Keratinocyte (primary cell): ENCODE measurements around the gene BHLHE23. TPM values are rescaled to one million over a fixed set of nuclear protein-coding genes. Genes with fewer than 3 reads are reported as not detected.

Source experiments
- DNase-seq: peaks from one replicate; pipeline ENCODE4 v3.0.0-alpha.2; 2011; ENCODE audit warnings: low read depth, missing footprints, low spot score
- FAIRE-seq: peaks from 2 replicates; lab custom pipeline; 2011; peaks lifted over from hg19 to GRCh38; lab: Jason Lieb, UNC
- H2AFZ ChIP-seq: 2 replicates; pipeline ENCODE4 v1.6.0; 2012; ENCODE audit warnings: low read length, control low read depth, inconsistent platforms; ENCODE audit not compliant: control insufficient read depth
- H3K27ac ChIP-seq: 2 replicates; pipeline ENCODE4 v1.5.1; 2011; ENCODE audit warnings: low read length; ENCODE audit not compliant: control insufficient read depth, insufficient read depth
- H3K27me3 ChIP-seq: 3 replicates; pipeline ENCODE4 v1.6.0; 2011; ENCODE audit warnings: low read length; ENCODE audit not compliant: control insufficient read depth, insufficient read depth; ENCODE audit errors: extremely low read depth
- H3K36me3 ChIP-seq, 2 experiments: 2 replicates in 1 of 2; 3 replicates in 1 of 2; pipeline ENCODE4 v1.5.1; 2011; ENCODE audit warnings: low read length in 2 of 2, mild to moderate bottlenecking in 1 of 2; ENCODE audit not compliant: control insufficient read depth in 2 of 2, insufficient read depth in 2 of 2; ENCODE audit errors: extremely low read depth in 1 of 2
- H3K4me1 ChIP-seq: 3 replicates; pipeline ENCODE4 v1.5.1; 2011; ENCODE audit warnings: low read length; ENCODE audit not compliant: control insufficient read depth, insufficient read depth; ENCODE audit errors: extremely low read depth
- H3K4me2 ChIP-seq: 3 replicates; pipeline ENCODE4 v1.6.0; 2011; ENCODE audit warnings: low read depth, low read length; ENCODE audit not compliant: control insufficient read depth, insufficient read depth; ENCODE audit errors: extremely low read depth
- H3K4me3 ChIP-seq, 3 experiments: fragments of 200-600 bp in 1 of 3; sonication (generic) in 1 of 3; 2 replicates in 2 of 3; 3 replicates in 1 of 3; pipeline ENCODE4 v1.5.1; 2011 to 2016; ENCODE audit warnings: low read length in 3 of 3, mild to moderate bottlenecking in 3 of 3, control low read depth in 2 of 3, inconsistent platforms in 1 of 3, low read depth in 1 of 3, mixed read lengths in 1 of 3, mixed run types in 1 of 3, moderate library complexity in 1 of 3; ENCODE audit not compliant: control insufficient read depth in 2 of 3, insufficient read depth in 2 of 3; ENCODE audit errors: extremely low read depth in 1 of 3
- H3K79me2 ChIP-seq: 2 replicates; pipeline ENCODE4 v1.6.0; 2012; ENCODE audit warnings: low read length; ENCODE audit not compliant: control insufficient read depth, insufficient read depth
- H3K9ac ChIP-seq: 3 replicates; pipeline ENCODE4 v1.6.0; 2011; ENCODE audit warnings: low read length; ENCODE audit not compliant: control insufficient read depth, insufficient read depth; ENCODE audit errors: extremely low read depth
- H3K9me1 ChIP-seq: 3 replicates; pipeline ENCODE4 v1.6.0; 2011; ENCODE audit warnings: low read length; ENCODE audit not compliant: control insufficient read depth, insufficient read depth; ENCODE audit errors: extremely low read depth
- H3K9me3 ChIP-seq: 2 replicates; pipeline ENCODE4 v1.5.1; 2012; ENCODE audit warnings: low read depth, low read length; ENCODE audit not compliant: control insufficient read depth
- H4K20me1 ChIP-seq: 3 replicates; pipeline ENCODE4 v1.6.0; 2011; ENCODE audit warnings: low read length; ENCODE audit not compliant: control insufficient read depth, insufficient read depth; ENCODE audit errors: extremely low read depth
- EZH2 ChIP-seq: IDR thresholded peaks from one replicate; pipeline ENCODE4 v1.6.1; 2012; ENCODE audit warnings: inconsistent platforms, mild to moderate bottlenecking, low read length, moderate library complexity
- dilution Hi-C: fragments of 300-500 bp; cut with MboI; formaldehyde crosslinking; loops from one replicate; pipeline ENCODE4 v1.7.0; 2020; ENCODE audit warnings: low sequenced_read_pairs; ENCODE audit not compliant: extremely low pct_ligation_motif_present
- polyA plus RNA-seq, 5 experiments: library from polyadenylated mRNA; depleted of rRNA in 3 of 5; stranded (reverse) in 3 of 5; stranded (forward) in 1 of 5; unstranded in 1 of 5; fragments of >200 nt; gene quantifications; 1 replicate in 1 of 5; 2 replicates in 3 of 5; 3 replicates in 1 of 5; pipeline versions ENCODE4 v1.2.1 to v1.2.3, GENCODE V29; 2011 to 2012; ENCODE audit warnings: missing spikeins in 2 of 5, low read depth in 1 of 5, low replicate concordance in 1 of 5
- TF ChIP-seq, protein P1 (sequence below), 3 experiments: IDR thresholded peaks in 1 of 3; conservative IDR thresholded peaks in 1 of 3; optimal IDR thresholded peaks in 1 of 3; 2 replicates in 2 of 3; 3 replicates in 1 of 3; pipeline versions ENCODE3 to v1.5.1; 2011; ENCODE audit warnings: low read length in 3 of 3, mild to moderate bottlenecking in 3 of 3, moderate library complexity in 2 of 3, control low read depth in 1 of 3, inconsistent platforms in 1 of 3; ENCODE audit not compliant: insufficient read depth in 2 of 3; ENCODE audit errors: extremely low read depth in 1 of 3

Gene BHLHE23
- polyA plus RNA-seq, 1 donor (not counting 4 experiments of a cell fraction or from before 2014, with no cell fraction given): not detected

DNA sequence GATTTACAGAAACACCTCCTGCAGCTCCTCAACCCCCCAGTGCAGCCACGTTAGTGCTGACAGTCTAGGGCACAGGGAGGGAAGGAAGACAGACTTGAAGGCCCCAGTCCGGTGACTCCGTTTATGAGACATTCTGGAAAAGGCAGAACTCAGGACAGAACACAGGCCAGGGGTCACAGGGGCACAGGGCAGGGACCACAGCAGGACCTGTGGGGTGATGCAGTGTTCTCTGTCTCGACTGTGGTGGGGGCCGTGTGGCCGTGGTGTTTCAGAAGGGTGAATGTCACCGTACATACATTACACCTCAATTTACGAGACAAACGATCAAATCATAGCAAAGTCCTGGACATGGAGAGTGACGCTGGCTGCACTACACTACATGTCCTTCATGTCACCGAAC, 11.3 kb downstream of the BHLHE23 start:
- DNase-seq (no peak), FAIRE-seq (no peak)
- no peak overlapping the region for H3K4me3 ChIP-seq
- peaks cover 62% of the 10 kb centered on the region for H3K27me3 ChIP-seq
- no peaks in the 10 kb centered on the region for H3K9me3 ChIP-seq
- H3K9me1 ChIP-seq: no peaks in the 10 kb centered on the region
- no peak overlapping the region for H3K27ac ChIP-seq
- TF ChIP-seq EZH2: no peak
- TF ChIP-seq, protein P1, sequence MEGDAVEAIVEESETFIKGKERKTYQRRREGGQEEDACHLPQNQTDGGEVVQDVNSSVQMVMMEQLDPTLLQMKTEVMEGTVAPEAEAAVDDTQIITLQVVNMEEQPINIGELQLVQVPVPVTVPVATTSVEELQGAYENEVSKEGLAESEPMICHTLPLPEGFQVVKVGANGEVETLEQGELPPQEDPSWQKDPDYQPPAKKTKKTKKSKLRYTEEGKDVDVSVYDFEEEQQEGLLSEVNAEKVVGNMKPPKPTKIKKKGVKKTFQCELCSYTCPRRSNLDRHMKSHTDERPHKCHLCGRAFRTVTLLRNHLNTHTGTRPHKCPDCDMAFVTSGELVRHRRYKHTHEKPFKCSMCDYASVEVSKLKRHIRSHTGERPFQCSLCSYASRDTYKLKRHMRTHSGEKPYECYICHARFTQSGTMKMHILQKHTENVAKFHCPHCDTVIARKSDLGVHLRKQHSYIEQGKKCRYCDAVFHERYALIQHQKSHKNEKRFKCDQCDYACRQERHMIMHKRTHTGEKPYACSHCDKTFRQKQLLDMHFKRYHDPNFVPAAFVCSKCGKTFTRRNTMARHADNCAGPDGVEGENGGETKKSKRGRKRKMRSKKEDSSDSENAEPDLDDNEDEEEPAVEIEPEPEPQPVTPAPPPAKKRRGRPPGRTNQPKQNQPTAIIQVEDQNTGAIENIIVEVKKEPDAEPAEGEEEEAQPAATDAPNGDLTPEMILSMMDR (optimal IDR thresholded peaks at IDR 0.05 in 1 of 3, IDR thresholded peaks at IDR 0.05 in 1 of 3, conservative IDR thresholded peaks at IDR 0.05 in 1 of 3; ENCODE audit: extremely low read depth in 1 of 3, insufficient read depth in 2 of 3, low read length in 3 of 3): no peak
- H3K9ac ChIP-seq: no peak overlapping the region
- H4K20me1 ChIP-seq: no peaks in the 10 kb centered on the region
- no peak overlapping the region for H3K4me2 ChIP-seq
- no peaks in the 10 kb centered on the region for H3K4me1 ChIP-seq
- no peaks in the 10 kb centered on the region for H3K36me3 ChIP-seq
- H2AFZ ChIP-seq: no peak overlapping the region
- H3K79me2 ChIP-seq: no peaks in the 10 kb centered on the region
- dilution Hi-C loops: no loop called here

DNA sequence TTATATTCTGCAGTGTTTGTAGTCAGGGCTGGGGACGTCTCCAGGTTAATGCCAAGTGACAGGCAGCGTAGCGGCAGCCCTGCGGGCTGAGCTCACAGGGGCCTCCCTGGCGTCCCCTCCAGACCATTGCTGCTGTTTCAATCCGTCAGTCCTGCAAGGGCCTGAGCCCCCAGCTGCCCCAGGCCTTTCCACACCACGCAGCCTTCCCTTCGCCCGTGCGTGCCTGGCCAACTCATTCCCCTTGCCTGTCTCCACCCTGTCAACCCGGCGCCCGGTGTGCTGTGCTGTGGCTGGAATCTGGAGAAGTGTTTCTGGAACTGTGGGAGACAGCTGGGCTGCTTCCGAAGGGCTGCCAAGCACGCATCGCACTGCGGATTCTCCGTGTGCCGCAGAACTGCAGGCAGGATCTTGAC, 11.9 kb downstream of the BHLHE23 start:
- FAIRE-seq (no peak), DNase-seq (no peak)
- Histone ChIP-seq H3K9ac (no peak overlapping the region), H3K27me3 (peaks cover 57% of the 10 kb centered on the region), H3K4me2 (no peak overlapping the region), H3K4me1 (no peaks in the 10 kb centered on the region), H3K36me3 (no peaks in the 10 kb centered on the region), H3K9me1 (no peaks in the 10 kb centered on the region), H2AFZ (no peak overlapping the region), H3K4me3 (no peak overlapping the region), H3K9me3 (no peaks in the 10 kb centered on the region), H3K27ac (no peak overlapping the region), H4K20me1 (no peaks in the 10 kb centered on the region), H3K79me2 (no peaks in the 10 kb centered on the region)
- dilution Hi-C loops: no loop called here
- TF ChIP-seq, protein P1 (optimal IDR thresholded peaks at IDR 0.05 in 1 of 3, IDR thresholded peaks at IDR 0.05 in 1 of 3, conservative IDR thresholded peaks at IDR 0.05 in 1 of 3; ENCODE audit: extremely low read depth in 1 of 3, insufficient read depth in 2 of 3, low read length in 3 of 3): no peak
- TF ChIP-seq EZH2: no peak
